Nephron progenitor cell (in vitro differentiated cells): ENCODE results near the gene MPND.

Experiments used
- DNase-seq: peaks from one replicate; pipeline ENCODE4 v3.0.0; 2021
- H3K27ac Mint-ChIP-seq: 2 replicates; pipeline ENCODE4 v1.8.0; 2021; ENCODE audit warnings: mild to moderate bottlenecking, moderate library complexity, mixed read lengths
- H3K27me3 Mint-ChIP-seq: 2 replicates; pipeline ENCODE4 v1.8.0; 2021; ENCODE audit warnings: mild to moderate bottlenecking, low read depth, mixed read lengths; ENCODE audit not compliant: poor library complexity
- H3K36me3 Mint-ChIP-seq: 2 replicates; pipeline ENCODE4 v1.8.0; 2021; ENCODE audit warnings: low read depth, mixed read lengths
- H3K4me1 Mint-ChIP-seq: 2 replicates; pipeline ENCODE4 v1.8.0; 2021; ENCODE audit warnings: mixed read lengths
- H3K4me3 Mint-ChIP-seq: 2 replicates; pipeline ENCODE4 v1.8.0; 2021; ENCODE audit warnings: mild to moderate bottlenecking, moderate library complexity, mixed read lengths
- H3K9me3 Mint-ChIP-seq: 2 replicates; pipeline ENCODE4 v1.8.0; 2021; ENCODE audit warnings: mild to moderate bottlenecking, moderate library complexity, mixed read lengths
- CTCF ChIP-seq: fragments of 200-600 bp; sonication (generic); IDR thresholded peaks from 2 replicates; pipeline ENCODE4 v1.5.0; 2021; ENCODE audit warnings: antibody characterized with exemption

The MPND gene

GRCh38 chr19:4300589-4300988 lies 42.8 kb upstream of the MPND start:
- H3K4me1 Mint-ChIP-seq = peaks cover 26% of the 10 kb centered on the region
- H3K36me3 Mint-ChIP-seq = no peaks in the 10 kb centered on the region
- no peak for DNase-seq
- no peak for TF ChIP-seq CTCF
- H3K9me3 Mint-ChIP-seq = no peaks in the 10 kb centered on the region
- no peak overlapping the region for H3K4me3 Mint-ChIP-seq
- peaks cover 19% of the 10 kb centered on the region for H3K27me3 Mint-ChIP-seq
- H3K27ac Mint-ChIP-seq = no peak overlapping the region

GRCh38 chr19:4301590-4302242 lies 41.6 kb upstream of the MPND start:
- TF ChIP-seq CTCF = no peak
- Mint-ChIP-seq H3K4me1 (peaks cover 31% of the 10 kb centered on the region), H3K9me3 (no peaks in the 10 kb centered on the region), H3K4me3 (peak overlapping the region; percentile 33), H3K27me3 (peaks cover 20% of the 10 kb centered on the region), H3K27ac (peak overlapping the region; percentile 57), H3K36me3 (peaks cover 3% of the 10 kb centered on the region)
- no peak for DNase-seq

GRCh38 chr19:4302243-4302640 lies 41.1 kb upstream of the MPND start, which contains the start of gene TMIGD2:
Gene TMIGD2 (minus strand): TSS chr19:4302389. CDS start chr19:4302385, 4 bp downstream.
- peaks cover 8% of the 10 kb centered on the region for H3K36me3 Mint-ChIP-seq
- H3K27ac Mint-ChIP-seq = peak within 1 kb of the TSS; percentile 57
- H3K4me3 Mint-ChIP-seq = peak within 1 kb of the TSS; percentile 33

GRCh38 chr19:4303819-4304537 lies 39.4 kb upstream of the MPND start:
- no peak overlapping the region for H3K27ac Mint-ChIP-seq
- peaks cover 33% of the 10 kb centered on the region for H3K4me1 Mint-ChIP-seq
- H3K36me3 Mint-ChIP-seq = peaks cover 14% of the 10 kb centered on the region
- DNase-seq = no peak
- peak overlapping the region; percentile 74 for H3K4me3 Mint-ChIP-seq
- peaks cover 10% of the 10 kb centered on the region for H3K27me3 Mint-ChIP-seq
- H3K9me3 Mint-ChIP-seq = no peaks in the 10 kb centered on the region
- no peak for TF ChIP-seq CTCF

More at GRCh38 chr19:4302243-4302640, 41.1 kb upstream of the MPND start, which contains the start of gene TMIGD2:
- H3K9me3 Mint-ChIP-seq = no peaks in the 10 kb centered on the region
- peaks cover 17% of the 10 kb centered on the region for H3K27me3 Mint-ChIP-seq
- no peak for DNase-seq
- H3K4me1 Mint-ChIP-seq = peaks cover 33% of the 10 kb centered on the region
- TF ChIP-seq CTCF = no peak

GRCh38 chr19:4304538-4305256 lies 38.7 kb upstream of the MPND start, which contains the start of gene FSD1:
Gene FSD1 (plus strand): TSS chr19:4304598. CDS start chr19:4304747, 149 bp downstream.
- DNase-seq = peak; percentile 90
- Mint-ChIP-seq H3K4me1 (peaks cover 33% of the 10 kb centered on the region), H3K27ac (no peak within 1 kb of the TSS), H3K9me3 (no peaks in the 10 kb centered on the region), H3K4me3 (peak within 1 kb of the TSS; percentile 74), H3K27me3 (peaks cover 10% of the 10 kb centered on the region), H3K36me3 (peaks cover 20% of the 10 kb centered on the region)
- no peak for TF ChIP-seq CTCF
